Parathyroid adenoma (tissue), 2 donors: Measurements from ENCODE around the gene PAGE4.

Source experiments
- H2AFZ ChIP-seq: fragments of 300-600 bp; sonication (generic); one replicate; pipeline ENCODE4 v1.7.0; 2017; ENCODE audit warnings: antibody characterized with exemption, mild to moderate bottlenecking
- H3K27ac ChIP-seq: fragments of 300-600 bp; sonication (generic); one replicate; pipeline ENCODE4 v1.7.0; 2017
- H3K27me3 ChIP-seq: fragments of 300-600 bp; sonication (generic); one replicate; pipeline ENCODE4 v1.7.0; 2017; ENCODE audit warnings: low read length; ENCODE audit not compliant: control insufficient read depth, insufficient read depth
- H3K36me3 ChIP-seq: fragments of 300-600 bp; sonication (generic); one replicate; pipeline ENCODE4 v1.7.0; 2017; ENCODE audit warnings: low read length; ENCODE audit not compliant: control insufficient read depth, insufficient read depth
- H3K4me1 ChIP-seq: fragments of 300-600 bp; sonication (generic); one replicate; pipeline ENCODE4 v1.7.0; 2017; ENCODE audit warnings: control low read depth
- H3K4me2 ChIP-seq: fragments of 300-600 bp; sonication (generic); one replicate; pipeline ENCODE4 v1.7.0; 2017; ENCODE audit warnings: low read length
- H3K4me3 ChIP-seq: fragments of 300-600 bp; sonication (generic); one replicate; pipeline ENCODE4 v1.7.0; 2017; ENCODE audit warnings: low read depth, low read length
- H3K79me2 ChIP-seq: fragments of 300-600 bp; sonication (generic); one replicate; pipeline ENCODE4 v1.7.0; 2017; ENCODE audit warnings: control low read depth
- H3K9ac ChIP-seq: fragments of 300-600 bp; sonication (generic); one replicate; pipeline ENCODE4 v1.7.0; 2017; ENCODE audit warnings: mild to moderate bottlenecking
- H3K9me3 ChIP-seq: fragments of 300-600 bp; sonication (generic); one replicate; pipeline ENCODE4 v1.7.0; 2017; ENCODE audit warnings: low read length; ENCODE audit not compliant: control insufficient read depth
- TF ChIP-seq, protein P1 (sequence below): fragments of 300-600 bp; sonication (generic); IDR thresholded peaks from one replicate; pipeline ENCODE4 v1.7.0; 2017; ENCODE audit warnings: antibody characterized with exemption, mild to moderate bottlenecking
- donor health status: primary hyperparathyroidism.

Gene PAGE4

GRCh38 chrX:49850028-49850427 is 20.9 kb downstream of the PAGE4 start:
- no peaks in the 10 kb centered on the region for H3K36me3 ChIP-seq
- TF ChIP-seq, protein P1, sequence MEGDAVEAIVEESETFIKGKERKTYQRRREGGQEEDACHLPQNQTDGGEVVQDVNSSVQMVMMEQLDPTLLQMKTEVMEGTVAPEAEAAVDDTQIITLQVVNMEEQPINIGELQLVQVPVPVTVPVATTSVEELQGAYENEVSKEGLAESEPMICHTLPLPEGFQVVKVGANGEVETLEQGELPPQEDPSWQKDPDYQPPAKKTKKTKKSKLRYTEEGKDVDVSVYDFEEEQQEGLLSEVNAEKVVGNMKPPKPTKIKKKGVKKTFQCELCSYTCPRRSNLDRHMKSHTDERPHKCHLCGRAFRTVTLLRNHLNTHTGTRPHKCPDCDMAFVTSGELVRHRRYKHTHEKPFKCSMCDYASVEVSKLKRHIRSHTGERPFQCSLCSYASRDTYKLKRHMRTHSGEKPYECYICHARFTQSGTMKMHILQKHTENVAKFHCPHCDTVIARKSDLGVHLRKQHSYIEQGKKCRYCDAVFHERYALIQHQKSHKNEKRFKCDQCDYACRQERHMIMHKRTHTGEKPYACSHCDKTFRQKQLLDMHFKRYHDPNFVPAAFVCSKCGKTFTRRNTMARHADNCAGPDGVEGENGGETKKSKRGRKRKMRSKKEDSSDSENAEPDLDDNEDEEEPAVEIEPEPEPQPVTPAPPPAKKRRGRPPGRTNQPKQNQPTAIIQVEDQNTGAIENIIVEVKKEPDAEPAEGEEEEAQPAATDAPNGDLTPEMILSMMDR, result no peak
- H3K9me3 ChIP-seq, result no peaks in the 10 kb centered on the region

DNA sequence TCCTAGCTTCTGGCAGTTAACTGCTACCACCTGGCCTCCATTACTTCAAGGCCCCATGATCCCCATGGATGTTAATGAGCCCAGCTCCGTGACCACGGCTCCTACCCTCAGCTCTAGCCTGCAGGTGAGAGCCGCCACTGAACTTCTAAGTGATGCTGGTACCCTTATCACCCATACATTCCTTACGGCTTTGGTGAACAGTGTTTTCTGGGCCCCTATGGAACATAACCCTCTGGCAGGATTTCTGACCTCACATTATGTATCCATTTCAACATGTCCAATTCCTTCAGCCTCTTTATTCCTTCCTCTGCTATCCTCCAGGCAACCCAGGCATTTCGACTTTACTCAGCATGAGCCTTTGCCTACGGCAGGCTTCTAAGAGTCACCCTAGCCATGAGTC is 24.6 kb downstream of the PAGE4 start:
- no peaks in the 10 kb centered on the region for H3K79me2 ChIP-seq
- no peak overlapping the region for H3K4me3 ChIP-seq
- H3K4me1 ChIP-seq, result no peaks in the 10 kb centered on the region
- TF ChIP-seq, protein P1, result no peak
- peak overlapping the region; percentile 33 for H2AFZ ChIP-seq
- H3K9me3 ChIP-seq, result no peaks in the 10 kb centered on the region
- no peaks in the 10 kb centered on the region for H3K27me3 ChIP-seq
- no peak overlapping the region for H3K27ac ChIP-seq
- H3K4me2 ChIP-seq, result no peak overlapping the region
- no peak overlapping the region for H3K9ac ChIP-seq
- H3K36me3 ChIP-seq, result no peaks in the 10 kb centered on the region

More at GRCh38 chrX:49850028-49850427, 20.9 kb downstream of the PAGE4 start:
- H3K79me2 ChIP-seq, result no peaks in the 10 kb centered on the region
- H3K9ac ChIP-seq, result no peak overlapping the region
- H3K4me2 ChIP-seq, result no peak overlapping the region
- H3K27me3 ChIP-seq, result no peaks in the 10 kb centered on the region
- no peak overlapping the region for H2AFZ ChIP-seq
- no peak overlapping the region for H3K4me3 ChIP-seq
- H3K27ac ChIP-seq, result no peak overlapping the region
- no peaks in the 10 kb centered on the region for H3K4me1 ChIP-seq

DNA sequence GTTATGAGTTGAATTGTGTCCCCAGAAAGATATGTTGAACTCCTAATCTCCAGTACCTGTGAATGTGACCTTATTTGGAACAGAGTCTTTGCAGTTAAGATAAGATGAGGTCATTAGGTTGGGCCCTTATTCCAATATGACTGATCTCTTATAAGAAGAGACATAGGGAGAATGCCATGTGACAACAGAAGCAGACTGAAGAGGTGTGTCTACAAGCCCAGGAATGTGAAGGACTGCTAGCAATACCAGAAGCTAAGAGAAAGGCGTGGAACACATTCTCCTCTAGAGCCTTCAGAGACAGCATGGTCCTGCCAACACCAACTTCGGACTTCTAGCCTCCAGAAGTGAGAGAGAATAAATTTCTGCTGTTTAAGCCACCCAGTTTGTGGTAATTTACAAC is 27.7 kb downstream of the PAGE4 start:
- no peak overlapping the region for H3K4me2 ChIP-seq

GRCh38 chrX:49858341-49858740 is 29.2 kb downstream of the PAGE4 start:
- H3K27me3 ChIP-seq, result no peaks in the 10 kb centered on the region
- TF ChIP-seq, protein P1, result no peak

More for the DNA sequence above, 27.7 kb downstream of the PAGE4 start:
- H3K36me3 ChIP-seq, result no peaks in the 10 kb centered on the region
- H3K9me3 ChIP-seq, result no peaks in the 10 kb centered on the region
- no peaks in the 10 kb centered on the region for H3K27me3 ChIP-seq
- no peaks in the 10 kb centered on the region for H3K4me1 ChIP-seq
- no peak overlapping the region for H2AFZ ChIP-seq
- no peak overlapping the region for H3K27ac ChIP-seq
- H3K4me3 ChIP-seq, result no peak overlapping the region
- H3K9ac ChIP-seq, result no peak overlapping the region
- TF ChIP-seq, protein P1, result no peak
- no peaks in the 10 kb centered on the region for H3K79me2 ChIP-seq

GRCh38 chrX:49859491-49859890 is 30.4 kb downstream of the PAGE4 start:
- Histone ChIP-seq H3K4me3 (no peak overlapping the region), H3K27ac (no peak overlapping the region), H2AFZ (no peak overlapping the region), H3K4me2 (no peak overlapping the region), H3K79me2 (no peaks in the 10 kb centered on the region), H3K27me3 (no peaks in the 10 kb centered on the region), H3K4me1 (no peaks in the 10 kb centered on the region), H3K9ac (no peak overlapping the region), H3K9me3 (no peaks in the 10 kb centered on the region), H3K36me3 (no peaks in the 10 kb centered on the region)
- TF ChIP-seq, protein P1, result no peak

More at GRCh38 chrX:49858341-49858740, 29.2 kb downstream of the PAGE4 start:
- Histone ChIP-seq H3K4me1 (no peaks in the 10 kb centered on the region), H3K4me2 (no peak overlapping the region), H3K27ac (no peak overlapping the region), H2AFZ (no peak overlapping the region), H3K36me3 (no peaks in the 10 kb centered on the region), H3K9ac (no peak overlapping the region), H3K4me3 (no peak overlapping the region), H3K79me2 (no peaks in the 10 kb centered on the region), H3K9me3 (no peaks in the 10 kb centered on the region)
